Retinal pigment epithelial cell (primary cell): ENCODE results near the gene FILIP1.

Experiments used
- DNase-seq: peaks from one replicate; pipeline ENCODE4 v3.0.0-alpha.2; 2010; ENCODE audit warnings: low read depth
- H3K4me3 ChIP-seq: 2 replicates; pipeline ENCODE4 v1.5.1; 2011; ENCODE audit warnings: mild to moderate bottlenecking, low read length, control low read depth, moderate library complexity
- TF ChIP-seq, protein P1 (sequence below): conservative IDR thresholded peaks from 2 replicates; pipeline ENCODE4 v1.5.1; 2011; ENCODE audit warnings: low read depth, low read length, control low read depth, inconsistent platforms

Gene FILIP1

GRCh38 chr6:75528423-75528822 lies 34.8 kb upstream of the FILIP1 start:
- peak; percentile 11 for DNase-seq
- H3K4me3 ChIP-seq = no peak overlapping the region
- TF ChIP-seq, protein P1, sequence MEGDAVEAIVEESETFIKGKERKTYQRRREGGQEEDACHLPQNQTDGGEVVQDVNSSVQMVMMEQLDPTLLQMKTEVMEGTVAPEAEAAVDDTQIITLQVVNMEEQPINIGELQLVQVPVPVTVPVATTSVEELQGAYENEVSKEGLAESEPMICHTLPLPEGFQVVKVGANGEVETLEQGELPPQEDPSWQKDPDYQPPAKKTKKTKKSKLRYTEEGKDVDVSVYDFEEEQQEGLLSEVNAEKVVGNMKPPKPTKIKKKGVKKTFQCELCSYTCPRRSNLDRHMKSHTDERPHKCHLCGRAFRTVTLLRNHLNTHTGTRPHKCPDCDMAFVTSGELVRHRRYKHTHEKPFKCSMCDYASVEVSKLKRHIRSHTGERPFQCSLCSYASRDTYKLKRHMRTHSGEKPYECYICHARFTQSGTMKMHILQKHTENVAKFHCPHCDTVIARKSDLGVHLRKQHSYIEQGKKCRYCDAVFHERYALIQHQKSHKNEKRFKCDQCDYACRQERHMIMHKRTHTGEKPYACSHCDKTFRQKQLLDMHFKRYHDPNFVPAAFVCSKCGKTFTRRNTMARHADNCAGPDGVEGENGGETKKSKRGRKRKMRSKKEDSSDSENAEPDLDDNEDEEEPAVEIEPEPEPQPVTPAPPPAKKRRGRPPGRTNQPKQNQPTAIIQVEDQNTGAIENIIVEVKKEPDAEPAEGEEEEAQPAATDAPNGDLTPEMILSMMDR = no peak

- peak; percentile 22 for DNase-seq
- TF ChIP-seq, protein P1 = peak; percentile 71
- H3K4me3 ChIP-seq = no peak overlapping the region
Measured at GRCh38 chr6:75526502-75527127, 33.0 kb upstream of the FILIP1 start.

DNA sequence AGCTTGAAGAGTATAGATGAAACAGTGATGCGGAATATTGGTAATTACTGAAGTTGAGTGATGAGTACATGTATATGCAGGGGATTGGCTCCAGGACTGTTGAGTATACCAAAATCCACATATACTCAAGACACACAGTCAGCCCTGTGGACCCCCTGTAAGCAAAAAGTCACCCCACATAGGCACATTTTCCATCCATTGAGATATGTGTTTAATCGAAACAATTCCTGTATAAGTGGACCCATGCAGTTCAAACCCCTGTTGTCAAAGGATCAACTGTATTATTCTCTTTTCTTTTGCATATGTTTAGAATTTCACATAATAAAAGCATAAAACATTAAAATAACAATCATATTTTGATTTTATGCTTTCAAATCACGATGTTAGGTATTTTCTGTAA lies 32.1 kb upstream of the FILIP1 start:
- H3K4me3 ChIP-seq = no peak overlapping the region
- TF ChIP-seq, protein P1 = no peak
- no peak for DNase-seq

GRCh38 chr6:75524322-75524972 lies 30.8 kb upstream of the FILIP1 start:
- H3K4me3 ChIP-seq = no peak overlapping the region
- DNase-seq = peak; percentile 87
- TF ChIP-seq, protein P1 = no peak

DNA sequence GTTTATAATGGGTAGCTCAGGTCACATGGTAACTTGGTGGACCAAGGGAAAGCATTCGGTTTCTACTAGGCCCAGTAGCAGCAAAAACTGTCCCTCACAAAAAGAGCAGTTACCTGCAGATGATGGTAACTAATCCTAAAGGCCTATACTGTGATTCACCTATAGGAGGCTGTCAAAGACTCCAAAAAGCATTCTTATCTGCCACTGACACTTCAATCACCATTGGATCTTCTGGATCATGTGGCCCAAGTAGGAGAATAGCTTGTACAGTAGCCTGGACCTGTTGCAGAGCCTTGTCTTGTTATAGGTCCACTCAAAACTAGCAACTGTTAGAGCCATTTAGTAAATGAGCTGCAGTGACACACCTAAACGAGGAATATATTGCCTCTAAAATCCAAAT lies 23.2 kb upstream of the FILIP1 start:
- no peak for DNase-seq
- TF ChIP-seq, protein P1 = no peak
- H3K4me3 ChIP-seq = no peak overlapping the region

DNA sequence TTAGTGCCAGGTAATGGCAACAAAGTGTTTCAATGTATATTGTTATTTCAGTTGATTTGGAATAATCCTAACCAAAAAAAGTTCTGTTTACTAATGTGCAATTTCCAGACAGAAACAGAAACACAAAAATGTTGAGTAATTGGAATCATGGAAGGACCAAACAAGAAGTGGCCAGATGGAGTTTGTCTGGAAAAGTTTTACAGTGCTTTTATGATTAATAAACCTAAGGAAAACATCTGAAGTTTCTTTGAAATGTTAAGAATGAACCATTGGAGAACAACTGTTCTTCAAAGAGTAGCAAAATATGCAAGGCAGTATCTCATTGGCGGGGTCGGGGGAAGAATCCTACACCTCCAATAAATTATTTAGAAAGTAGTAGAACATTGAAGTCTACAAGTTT lies 19.0 kb upstream of the FILIP1 start:
- no peak overlapping the region for H3K4me3 ChIP-seq
- DNase-seq = no peak
- TF ChIP-seq, protein P1 = no peak

DNA sequence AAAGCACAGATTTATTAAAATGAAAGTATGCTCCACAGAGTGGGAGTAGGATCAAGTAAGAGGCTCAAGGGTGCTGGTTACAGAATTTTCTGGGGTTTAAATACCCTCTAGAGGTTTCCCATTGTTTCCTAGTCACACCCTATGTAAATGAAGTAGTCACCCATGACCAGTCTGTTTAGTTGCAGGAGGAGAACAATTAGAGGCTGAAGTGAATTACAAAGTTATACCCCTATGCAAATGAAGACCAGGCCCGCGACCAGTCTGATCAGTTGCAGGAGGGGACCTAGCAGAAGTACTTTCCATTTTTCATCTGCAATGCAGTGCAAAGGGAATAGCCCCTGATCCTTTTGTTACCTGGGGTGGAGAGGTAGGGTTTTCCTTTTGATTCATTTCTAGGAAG lies 11.8 kb upstream of the FILIP1 start:
- TF ChIP-seq, protein P1 = no peak
- H3K4me3 ChIP-seq = no peak overlapping the region
- no peak for DNase-seq
